Pancreas (tissue), 10 donors: Measurements from ENCODE around the gene PKNOX2. TPM values are rescaled to one million over a fixed set of nuclear protein-coding genes. Genes with fewer than 3 reads are reported as not detected.

Experiments
- ATAC-seq, 4 donors: fragments of 200-7000 bp; cut with Tn5 transposase; one replicate each; pipeline versions ENCODE4 v1.8.0 to v1.9.1; 2020; ENCODE audit warnings: mild to moderate bottlenecking in 4 of 4, moderate library complexity in 4 of 4
- DNase-seq, 6 donors: peaks; one replicate each; pipeline ENCODE4 v3.0.0-alpha.2; 2020
- FAIRE-seq: peaks from 2 replicates; lab custom pipeline; 2012; peaks lifted over from hg19 to GRCh38; lab: Jason Lieb, UNC
- H3K27ac ChIP-seq, 4 donors: fragments of 200-600 bp; sonication (generic); 1 replicate in 3 of 4; 2 replicates in 1 of 4; pipeline versions ENCODE4 v1.5.0 to v1.8.0; 2020
- H3K27me3 ChIP-seq, 4 donors: fragments of 200-600 bp; one replicate each; pipeline ENCODE4 v1.8.0; 2021
- H3K36me3 ChIP-seq, 3 donors: fragments of 200-600 bp; sonication (generic) in 1 of 3; one replicate each; pipeline versions ENCODE4 v1.5.0 to v1.8.0; 2020 to 2021
- H3K4me1 ChIP-seq, 3 donors: fragments of 200-600 bp; one replicate each; pipeline ENCODE4 v1.8.0; 2021
- H3K4me3 ChIP-seq, 4 donors: fragments of 200-600 bp; sonication (generic) in 2 of 4; one replicate each; pipeline versions ENCODE4 v1.5.0 to v1.8.0; 2020 to 2021
- H3K9me3 ChIP-seq, 4 donors: fragments of 200-600 bp; one replicate each; pipeline ENCODE4 v1.8.0; 2021
- CTCF ChIP-seq, 4 donors: fragments of 200-600 bp; sonication (generic) in 3 of 4; IDR thresholded peaks; one replicate each; pipeline versions ENCODE4 v1.5.0 to v1.8.0; 2021; ENCODE audit warnings: antibody characterized with exemption in 4 of 4
- WGBS, 2 donors: extraction: QIAGEN DNeasy Blood & Tissue Kit; methylation state at CpG; one replicate each; pipeline ENCODE4 v1.1.7; 2013; 5-methylcytosine and 5-hydroxymethylcytosine counted together
- intact Hi-C, 3 donors: fragments of 100-400 bp; cut with DNase I; formaldehyde crosslinking; loops; one replicate each; pipeline versions ENCODE4 v1.11.1 to v1.14.2; 2022
- polyA plus RNA-seq, 2 donors: library from polyadenylated mRNA; stranded (reverse); fragments of 200-250 nt; gene quantifications; one replicate each; pipeline ENCODE4 v1.2.3, GENCODE V29; 2013
- total RNA-seq, 6 donors: library from RNA; stranded (reverse); fragmentation: NEBNext Ultra II Directional in 4 of 6; extraction: Animal tissue kit (Norgen Biotek cat#: 25700) in 4 of 6; gene quantifications; one replicate each; pipeline versions ENCODE4 v1.2.1 to v1.2.4, GENCODE V29; 2021 to 2023
- donor health status: healthy with polysubstance abuse.
- donor health status: DM: no; HTN: no; CAD: no; lungs with moderate emphysema.
- donor health status: DM: no; HTN: no; CAD: no.
- donor health status: control.
- donor health status: control.
- donor health status: Bipolar disorder and iron deficiency.
- donor health status: DM: yes; HTN: yes; CAD: no.
- donor health status: DM: no; HTN: no; CAD: no.
- donor health status: DM: no; HTN: no; CAD: no.
- donor health status: DM: yes; HTN: yes; CAD: no.

PKNOX2 gene
- total and polyA plus RNA-seq, 8 donors = 3.4 to 8.1 (median 5.8) TPM

GRCh38 chr11:125141686-125142535 lies 22.6 kb upstream of the PKNOX2 start:
- DNase-seq (peak in 3 of 6 donors; percentile 36 to 83 (median 44)), FAIRE-seq (no peak), ATAC-seq (peak; percentile 55 to 93 (median 89))
- Histone ChIP-seq H3K4me3 (no peak overlapping the region), H3K27me3 (peaks cover 0 to 6% (median 0%) of the 10 kb centered on the region in 4 donors), H3K27ac (no peak overlapping the region), H3K4me1 (no peaks in the 10 kb centered on the region), H3K9me3 (no peaks in the 10 kb centered on the region), H3K36me3 (no peaks in the 10 kb centered on the region)
- 28 to 37% methylated on average over 18 of the region's 18 CpGs for WGBS, 2 donors
- intact Hi-C loops = loop anchor here in 2 of 3 donors (5.0 to 10.0 kb wide), 2 partner anchors 175 to 177 kb away; no protein-coding TSS in a partner anchor
- TF ChIP-seq CTCF (IDR thresholded peaks at IDR 0.05) = peak; percentile 93 to 95 (median 94)

GRCh38 chr11:125146232-125146631 lies 18.3 kb upstream of the PKNOX2 start:
- Histone ChIP-seq H3K4me3 (no peak overlapping the region), H3K4me1 (no peaks in the 10 kb centered on the region), H3K36me3 (no peaks in the 10 kb centered on the region), H3K27ac (no peak overlapping the region), H3K27me3 (peaks cover 0 to 2% (median 0%) of the 10 kb centered on the region in 4 donors), H3K9me3 (no peaks in the 10 kb centered on the region)
- intact Hi-C loops = loop anchor here in 1 of 3 donors (10.0 kb wide), 1 partner anchor 181 kb away; no protein-coding TSS in a partner anchor
- no peak for TF ChIP-seq CTCF (IDR thresholded peaks at IDR 0.05)
- FAIRE-seq (no peak), ATAC-seq (no peak), DNase-seq (no peak)
- WGBS, 2 donors = 82% methylated on average over 1 of the region's 1 CpG

- FAIRE-seq (no peak), DNase-seq (no peak), ATAC-seq (no peak)
- Histone ChIP-seq H3K27ac (no peak overlapping the region), H3K9me3 (no peaks in the 10 kb centered on the region), H3K4me3 (no peak overlapping the region), H3K4me1 (no peaks in the 10 kb centered on the region), H3K27me3 (no peaks in the 10 kb centered on the region), H3K36me3 (no peaks in the 10 kb centered on the region)
- 80 to 81% methylated on average over 6 of the region's 6 CpGs for WGBS, 2 donors
- intact Hi-C loops = loop anchor here in 1 of 3 donors (10.0 kb wide), 1 partner anchor 182 kb away; no protein-coding TSS in a partner anchor
- TF ChIP-seq CTCF (IDR thresholded peaks at IDR 0.05) = no peak
Measured at GRCh38 chr11:125147280-125147679, 17.3 kb upstream of the PKNOX2 start.

- no peak for TF ChIP-seq CTCF (IDR thresholded peaks at IDR 0.05)
- Histone ChIP-seq H3K4me3 (no peak overlapping the region), H3K36me3 (no peaks in the 10 kb centered on the region), H3K27ac (no peak overlapping the region), H3K9me3 (no peaks in the 10 kb centered on the region), H3K4me1 (no peaks in the 10 kb centered on the region), H3K27me3 (no peaks in the 10 kb centered on the region)
- FAIRE-seq (no peak), DNase-seq (no peak), ATAC-seq (no peak)
- intact Hi-C loops = loop anchor here in 1 of 3 donors (10.0 kb wide), 1 partner anchor 183 kb away; no protein-coding TSS in a partner anchor
Measured at GRCh38 chr11:125148011-125148410, 16.5 kb upstream of the PKNOX2 start.
